GM18868 (cell line): ENCODE data around the gene GNAT1.
"Not testable (repeated sequence)": the region's sequence is repeated elsewhere in the genome, so short reads cannot be mapped to it uniquely, and the experiment has no call there.

Experiments
- ATAC-seq: cut with Tn5 transposase; IDR thresholded peaks from one replicate; pipeline ENCODE4 v1.9.1; 2021; ENCODE audit warnings: mild to moderate bottlenecking, moderate library complexity; ENCODE audit not compliant: unreplicated experiment

Gene GNAT1

GRCh38 chr3:50237754-50238548 lies 46.5 kb downstream of the GNAT1 start:
- peak; percentile 41 for ATAC-seq

DNA sequence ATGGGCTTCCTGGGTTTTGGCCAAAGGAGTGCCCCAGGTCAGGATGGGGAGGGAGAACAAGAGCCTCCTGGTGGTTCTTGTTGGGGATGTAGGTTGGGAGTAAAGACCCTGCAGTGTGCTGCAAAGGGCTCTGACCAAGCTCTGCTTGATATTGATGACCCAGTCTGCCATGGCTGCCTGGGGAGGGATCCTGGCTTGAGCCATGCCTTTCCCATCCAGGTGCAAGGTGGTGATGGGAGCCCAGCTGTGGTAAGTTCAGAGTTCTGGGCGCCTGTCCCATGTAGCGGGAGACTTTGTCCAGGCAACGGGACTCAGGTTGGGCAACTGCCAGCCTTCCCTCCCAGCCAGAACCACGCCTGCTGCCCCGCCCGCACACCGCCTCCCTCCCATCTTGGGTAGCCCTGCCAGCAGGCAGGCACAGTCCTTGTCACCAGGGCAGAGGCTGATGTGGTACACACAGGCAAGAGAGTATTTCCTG lies 47.2 kb downstream of the GNAT1 start:
- ATAC-seq = no peak

DNA sequence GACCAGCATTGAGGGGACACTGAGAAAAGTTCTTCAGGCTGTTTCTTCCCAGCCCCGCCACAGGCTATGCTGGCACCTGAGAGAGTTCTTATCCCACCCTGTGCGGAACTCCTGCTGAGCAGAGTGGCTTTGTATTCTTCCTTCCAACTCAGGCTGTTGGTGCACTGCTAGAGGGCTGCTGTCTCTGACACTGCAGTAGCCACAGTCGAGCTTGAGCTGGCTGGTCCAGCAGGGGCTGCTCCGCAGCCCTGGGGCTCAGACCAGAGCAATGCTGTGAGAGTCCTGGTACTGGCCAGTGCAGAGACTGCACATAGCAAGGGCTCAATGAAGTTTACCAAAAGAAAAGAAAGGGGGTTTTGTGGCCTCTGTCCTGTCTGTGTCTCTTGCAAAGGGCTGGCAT lies 48.2 kb downstream of the GNAT1 start:
- no peak for ATAC-seq

- ATAC-seq = no peak
These were observed 49.8 kb downstream of the GNAT1 start for GRCh38 chr3:50241163-50241562.

GRCh38 chr3:50241713-50242380 lies 50.4 kb downstream of the GNAT1 start:
- no peak for ATAC-seq

GRCh38 chr3:50242381-50242770 lies 51.0 kb downstream of the GNAT1 start:
- no peak for ATAC-seq

DNA sequence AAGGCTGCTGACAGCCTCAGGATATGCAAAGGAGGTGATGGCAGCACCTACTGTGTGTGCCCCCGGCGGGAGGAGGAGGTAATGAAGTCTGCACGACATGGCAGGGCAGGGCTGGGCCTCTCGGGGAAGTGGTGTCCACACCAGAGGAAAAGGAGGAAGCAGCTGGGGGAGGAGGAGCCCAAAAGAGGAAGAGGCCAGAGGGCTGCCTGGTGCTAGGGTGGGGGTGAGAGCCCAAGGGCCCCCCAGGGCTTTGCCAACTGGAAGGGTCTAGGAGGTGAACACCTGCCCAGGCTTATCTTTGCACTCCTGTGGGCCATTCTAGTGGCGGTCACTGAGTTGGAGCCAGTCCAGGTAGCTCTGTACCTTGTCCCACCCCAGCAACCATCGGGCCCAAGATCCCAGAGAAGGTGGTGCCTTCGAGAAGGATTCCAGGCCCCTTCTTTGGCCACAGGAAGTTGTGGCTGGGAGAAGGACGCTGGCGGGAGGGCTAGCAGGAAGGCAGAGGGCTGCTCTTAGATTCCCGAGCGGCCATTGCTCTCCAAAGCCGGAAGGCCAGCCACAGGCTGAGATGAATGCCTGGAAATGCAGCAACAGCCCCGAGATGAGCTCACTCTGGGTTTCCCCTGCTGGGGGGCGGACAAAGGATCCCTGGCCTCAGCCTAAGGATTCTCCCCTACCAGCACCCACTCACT lies 51.6 kb downstream of the GNAT1 start:
- ATAC-seq = no peak

GRCh38 chr3:50243543-50243895 lies 52.1 kb downstream of the GNAT1 start:
- ATAC-seq = no peak

- ATAC-seq = not testable (repeated sequence)
These were observed 53.4 kb downstream of the GNAT1 start for GRCh38 chr3:50244813-50245212.

GRCh38 chr3:50245251-50245745 lies 53.9 kb downstream of the GNAT1 start:
- ATAC-seq = no peak

DNA sequence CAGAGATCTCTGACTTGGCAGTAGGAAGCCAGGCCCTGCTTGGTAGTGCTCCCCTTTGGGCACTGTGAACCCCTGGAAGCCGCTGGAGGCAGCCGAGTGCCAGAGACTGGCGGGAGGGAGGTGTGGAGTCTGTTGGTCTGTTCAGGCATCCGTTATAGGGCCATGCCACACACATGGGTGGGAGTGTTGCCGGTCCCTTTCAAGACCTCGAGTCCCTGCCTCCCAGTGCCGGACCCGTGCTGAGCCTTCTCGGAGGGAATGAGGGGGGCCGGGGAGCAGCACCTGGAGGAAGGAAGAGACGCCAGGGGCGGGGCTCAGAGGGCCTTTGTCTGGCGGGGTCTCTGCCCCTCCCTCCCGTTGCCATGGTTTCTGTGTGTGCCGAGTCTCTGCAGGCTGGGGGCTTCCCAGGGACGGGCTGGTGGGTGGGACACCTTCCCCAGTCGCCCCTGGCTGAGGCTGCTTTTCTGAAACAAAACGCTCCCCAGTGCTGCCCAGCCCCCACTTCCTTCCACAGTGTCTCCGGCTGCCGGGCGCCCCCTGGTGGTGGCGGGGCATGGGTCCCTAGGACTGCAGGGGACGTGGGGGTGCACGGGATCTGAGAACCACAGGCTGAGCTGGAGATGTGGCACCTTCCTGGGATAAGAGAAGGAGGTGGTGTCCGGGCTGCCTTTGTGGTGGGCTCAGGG lies 54.6 kb downstream of the GNAT1 start:
- peak; percentile 70 for ATAC-seq

DNA sequence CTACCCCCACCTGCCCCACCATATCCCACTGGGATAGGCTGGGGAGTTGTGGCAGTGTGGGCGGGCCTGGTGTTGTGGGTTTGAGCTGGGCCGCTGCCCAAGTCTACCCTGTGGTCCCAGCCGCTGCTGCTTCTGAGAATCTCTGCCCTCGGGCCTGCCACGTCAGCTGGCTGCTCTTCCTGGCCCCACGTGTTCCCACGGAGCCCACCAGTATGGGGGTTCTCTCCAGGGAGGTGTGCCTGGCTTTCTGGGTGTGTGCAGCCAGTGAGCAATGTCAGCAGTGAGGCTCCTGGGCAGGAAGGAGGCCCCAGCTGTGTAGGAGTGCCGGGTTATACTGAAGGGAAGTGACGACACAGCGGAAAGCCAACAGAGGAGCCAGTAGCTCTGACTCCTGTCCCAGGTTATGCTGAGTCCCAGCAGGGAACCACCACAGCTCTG lies 55.1 kb downstream of the GNAT1 start:
- peak; percentile 72 for ATAC-seq
